OCI-M2 (cell line): Measurements from ENCODE around the gene LIPK.
A peak's percentile ranks its signal among the peaks of the same experiment; 100 is the strongest.
"Not testable (repeated sequence)": the region's sequence is repeated elsewhere in the genome, so short reads cannot be mapped to it uniquely, and the experiment has no call there.

ENCODE experiments used
- DNase-seq: peaks from one replicate; lab custom pipeline; 2025; ENCODE audit not compliant: unreplicated experiment; lab: John Stamatoyannopoulos, UW

The LIPK gene

GRCh38 chr10:88709361-88709760 lies 3.3 kb downstream of the LIPK start:
- not testable (repeated sequence) for DNase-seq

DNA sequence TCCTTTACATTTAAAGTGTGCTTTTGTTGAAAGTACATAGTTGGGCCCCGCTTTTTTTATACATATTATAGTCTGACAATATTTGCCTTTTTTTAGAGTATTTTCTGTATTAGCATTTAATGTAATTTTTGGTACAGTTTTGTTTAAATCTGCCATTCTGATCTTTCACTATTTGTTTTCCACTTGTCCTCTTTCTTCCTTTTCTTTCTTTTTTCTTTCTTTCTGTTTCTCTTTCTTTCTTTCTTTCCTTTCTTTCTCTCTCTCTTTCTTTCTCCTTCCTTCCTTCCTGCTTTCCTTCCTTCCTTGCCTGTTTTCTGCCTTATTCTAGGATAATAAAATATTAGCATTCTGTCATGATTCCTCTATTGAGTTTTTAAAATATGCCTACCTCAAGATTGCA lies 9.5 kb downstream of the LIPK start:
- no peak for DNase-seq

- no peak for DNase-seq
Measured at GRCh38 chr10:88721392-88721791, 15.3 kb downstream of the LIPK start.

- peak; percentile 11 for DNase-seq
Measured at GRCh38 chr10:88725798-88726197, 19.7 kb downstream of the LIPK start.

DNA sequence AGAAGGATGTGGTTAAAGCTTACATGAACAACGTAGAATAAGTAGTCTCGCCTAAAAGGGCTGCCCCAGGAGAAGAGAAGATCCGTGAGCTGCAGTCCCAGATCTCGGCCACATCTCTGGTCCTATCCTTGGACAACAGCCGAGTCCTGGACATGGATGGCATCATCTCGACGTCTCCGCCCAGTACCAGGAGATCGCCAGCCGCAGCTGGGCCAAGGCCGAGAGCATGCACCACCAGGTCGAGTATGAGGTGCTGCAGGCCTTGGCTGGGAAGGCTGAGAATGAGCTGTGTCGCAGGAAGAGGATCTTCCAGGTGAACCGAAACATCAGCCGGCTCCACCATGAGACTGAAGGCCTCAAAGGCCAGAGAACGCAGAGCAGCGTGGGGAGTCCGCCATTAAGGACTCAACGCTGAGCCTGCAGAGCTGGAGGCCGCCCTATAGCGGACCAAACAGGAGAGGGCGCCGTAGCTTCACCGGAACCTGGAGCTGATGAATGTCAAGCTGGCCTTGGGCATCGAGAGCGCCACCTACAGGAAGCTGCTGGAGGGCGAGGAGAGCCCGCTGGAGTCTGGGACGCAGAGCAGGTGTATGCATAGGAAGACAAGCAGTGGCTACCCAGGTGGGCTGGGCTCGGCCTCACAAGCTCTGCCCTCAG lies 22.2 kb downstream of the LIPK start:
- DNase-seq: no peak

DNA sequence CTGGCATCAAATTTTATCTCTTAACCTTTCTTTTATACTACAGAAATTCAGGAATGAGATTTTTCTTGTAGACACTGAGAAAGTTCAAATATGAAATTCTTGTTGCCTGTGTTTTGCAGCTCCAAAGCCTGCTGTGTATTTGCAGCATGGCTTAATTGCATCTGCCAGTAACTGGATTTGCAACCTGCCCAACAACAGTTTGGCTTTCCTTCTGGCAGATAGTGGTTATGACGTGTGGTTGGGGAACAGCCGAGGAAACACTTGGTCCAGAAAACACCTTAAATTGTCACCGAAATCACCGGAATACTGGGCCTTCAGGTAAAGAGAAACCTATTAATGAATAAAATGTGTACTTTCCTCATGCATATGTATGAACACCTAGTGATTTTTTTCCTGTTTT lies 24.8 kb downstream of the LIPK start:
- no peak for DNase-seq

DNA sequence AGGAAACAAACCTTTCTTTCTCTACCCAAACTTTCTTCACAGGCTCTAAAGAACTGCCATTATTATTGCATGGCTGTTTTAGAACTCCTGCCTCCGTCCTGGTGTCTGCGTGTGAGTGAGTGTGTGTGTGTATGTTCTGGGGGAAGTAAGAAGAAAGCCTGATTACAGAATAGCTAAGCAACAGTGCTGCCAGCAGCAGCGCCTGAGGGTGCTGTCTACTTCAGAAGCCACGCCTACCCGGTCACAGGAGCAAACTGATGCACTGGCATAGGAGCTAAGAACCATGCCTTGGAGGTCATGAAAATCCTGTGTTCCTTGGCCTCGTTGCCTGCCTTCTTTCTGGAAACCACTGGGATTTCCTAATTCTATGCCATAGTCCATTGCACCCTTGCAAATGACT lies 25.2 kb downstream of the LIPK start:
- DNase-seq: no peak

DNA sequence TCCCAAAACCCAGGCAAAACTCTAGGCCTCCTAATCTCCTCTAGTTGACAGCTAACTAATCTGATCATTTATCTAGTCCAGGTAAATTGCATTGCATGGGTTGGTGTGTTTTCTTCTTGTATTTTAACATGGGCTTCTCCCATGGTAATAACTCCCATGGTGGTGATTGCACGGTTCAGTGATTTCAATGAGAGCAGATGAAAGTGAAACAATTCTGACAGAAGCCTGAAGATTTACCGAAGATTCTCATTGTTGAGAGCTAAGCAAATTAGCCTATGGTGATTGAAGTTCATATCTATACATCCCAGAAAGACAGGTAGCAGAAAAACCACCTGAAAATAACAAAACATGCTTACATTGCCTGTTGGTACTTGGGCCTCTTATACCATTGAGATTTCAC lies 27.2 kb downstream of the LIPK start:
- no peak for DNase-seq

- no peak for DNase-seq
Measured at GRCh38 chr10:88735661-88736060, 29.6 kb downstream of the LIPK start.

DNA sequence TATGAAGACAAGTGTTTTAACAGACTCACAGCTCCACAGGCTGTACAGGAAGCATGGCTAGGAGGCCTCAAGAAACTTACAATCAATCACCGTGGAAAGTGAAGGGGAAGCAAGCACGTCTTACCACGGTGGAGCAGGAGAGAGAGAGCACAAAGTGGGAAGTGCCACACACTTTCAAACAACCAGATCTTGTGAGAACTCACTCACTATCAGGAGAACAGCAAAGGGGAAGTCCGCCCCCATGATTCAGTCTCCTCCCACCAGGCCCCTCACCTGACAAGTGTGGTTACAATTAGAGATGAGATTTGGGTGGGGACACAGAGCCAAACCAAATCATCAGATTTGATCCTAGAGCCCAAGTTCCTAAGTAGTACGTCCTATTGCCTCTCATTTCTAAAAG lies 35.9 kb downstream of the LIPK start:
- DNase-seq: not testable (repeated sequence)

DNA sequence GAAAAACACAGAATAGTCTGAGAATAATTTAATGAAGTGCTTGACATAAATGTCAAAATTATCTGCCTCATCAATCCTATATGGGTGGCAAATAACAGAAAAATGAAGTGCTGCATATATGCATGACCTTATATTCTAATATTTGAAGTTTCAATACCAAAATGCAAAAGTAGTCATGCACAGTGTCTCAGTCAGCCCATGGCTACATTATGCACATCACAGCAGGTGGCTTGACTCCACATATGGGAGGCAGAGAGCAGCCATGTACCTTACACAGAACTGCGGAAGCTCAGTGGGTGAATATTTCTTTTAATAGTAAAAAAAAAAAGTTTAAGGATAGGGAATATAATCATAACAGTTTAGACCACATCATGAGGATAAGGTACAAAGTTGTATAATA lies 36.4 kb downstream of the LIPK start:
- DNase-seq: no peak

- DNase-seq: no peak
Measured at GRCh38 chr10:88744002-88744401, 38.0 kb downstream of the LIPK start.

DNA sequence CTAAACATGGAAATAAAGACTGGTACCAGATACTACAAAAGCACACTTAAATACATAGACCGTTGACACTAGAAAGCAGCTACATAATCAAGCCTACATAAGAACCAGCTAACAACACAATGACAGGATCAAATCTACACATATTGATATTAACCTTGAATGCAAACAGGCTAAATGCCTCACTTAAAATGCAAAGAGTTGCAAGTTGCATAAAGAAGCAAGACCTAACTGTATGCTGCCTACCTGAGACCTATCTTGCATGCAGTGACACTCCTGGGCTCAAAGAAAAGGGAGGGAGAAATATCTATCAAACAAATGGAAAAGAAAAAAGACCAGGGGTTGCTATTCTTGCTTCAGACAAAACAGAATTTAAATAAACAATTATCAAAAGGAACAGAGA lies 39.6 kb downstream of the LIPK start:
- no peak for DNase-seq

- DNase-seq: no peak
Measured at GRCh38 chr10:88754287-88754686, 48.2 kb downstream of the LIPK start.

GRCh38 chr10:88755753-88756152 lies 49.7 kb downstream of the LIPK start:
- DNase-seq: no peak

- DNase-seq: no peak
Measured at GRCh38 chr10:88756660-88757059, 50.6 kb downstream of the LIPK start.

DNA sequence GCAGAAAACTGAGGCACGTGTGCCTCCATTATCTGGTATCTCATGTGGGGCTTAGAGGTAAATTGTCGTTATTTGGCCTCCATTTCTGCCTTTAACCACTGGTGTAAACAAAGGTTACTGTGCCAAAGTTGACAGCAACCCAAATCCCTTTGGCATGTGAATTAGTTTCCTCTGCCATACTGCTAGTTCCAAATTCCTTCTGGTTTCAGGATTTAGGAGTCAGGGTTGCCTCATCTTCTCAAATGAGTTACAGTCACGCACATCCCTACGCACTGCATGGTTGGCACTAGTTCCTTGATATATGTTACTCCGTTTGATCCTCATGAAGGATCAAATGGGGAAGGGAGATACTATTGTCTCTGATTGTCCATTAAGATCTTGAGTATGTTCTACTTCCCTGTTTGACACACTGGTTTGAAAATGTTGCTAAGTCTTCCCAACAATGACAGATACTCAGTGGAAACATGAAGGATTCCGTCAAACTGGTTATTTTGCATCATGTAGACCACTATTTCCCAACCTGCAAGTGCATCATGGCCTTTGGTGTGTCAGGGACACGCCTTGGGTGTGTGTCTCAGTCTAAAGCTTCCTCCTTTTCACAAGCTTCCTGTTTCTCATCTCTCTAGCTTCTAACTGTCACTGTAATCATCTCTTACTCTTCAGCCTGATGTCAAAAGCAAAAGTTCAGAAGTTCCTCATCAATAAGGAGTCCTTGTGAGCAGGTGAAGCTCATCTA lies 53.5 kb downstream of the LIPK start, which contains the start of gene LIPN:
Gene LIPN, plus strand, starts transcription at position 655 of the 736 bp plus-strand sequence. CDS start 1,386 bp downstream, outside the sequence.
- DNase-seq: no peak

GRCh38 chr10:88762906-88763305 lies 56.9 kb downstream of the LIPK start:
- DNase-seq: no peak

GRCh38 chr10:88763441-88763840 lies 57.4 kb downstream of the LIPK start:
- no peak for DNase-seq

DNA sequence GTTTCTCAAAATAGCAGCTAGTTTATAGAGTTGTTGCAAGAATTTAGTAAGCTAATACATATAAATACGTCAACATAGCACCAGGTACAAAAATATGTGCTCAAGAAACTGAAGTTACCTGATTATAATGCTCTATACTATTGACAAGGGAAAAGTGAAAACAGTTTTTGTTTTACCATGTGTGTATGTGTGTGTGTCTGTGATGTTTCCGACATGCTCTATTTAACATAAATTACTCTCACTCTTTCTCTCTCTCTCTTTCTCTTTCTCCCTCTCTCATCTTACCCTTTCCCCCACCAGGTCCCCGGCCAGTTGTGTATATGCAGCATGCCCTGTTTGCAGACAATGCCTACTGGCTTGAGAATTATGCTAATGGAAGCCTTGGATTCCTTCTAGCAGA lies 58.1 kb downstream of the LIPK start:
- DNase-seq: no peak

GRCh38 chr10:88765816-88766215 lies 59.8 kb downstream of the LIPK start:
- DNase-seq: no peak

- DNase-seq: no peak
Measured at GRCh38 chr10:88769384-88769783, 63.3 kb downstream of the LIPK start.

- no peak for DNase-seq
Measured at GRCh38 chr10:88781206-88781605, 75.2 kb downstream of the LIPK start.
